ENCODE data around the gene CEP170B. TPM values are rescaled to one million over a fixed set of nuclear protein-coding genes. Genes with fewer than 3 reads are reported as not detected.

CEP170B gene
- total RNA-seq, 2 donors from 2014 or later = 6.1 to 7.9 TPM

- DNase-seq = no peak
- no peaks in the 10 kb centered on the region for H3K9me3 Mint-ChIP-seq
- no peaks in the 10 kb centered on the region for H3K36me3 Mint-ChIP-seq (ENCODE audit: insufficient read depth in 2 of 2)
- peaks cover 17% of the 10 kb centered on the region for H3K27me3 Mint-ChIP-seq (ENCODE audit: low read depth)
- peak overlapping the region; percentile 66 to 81 for H3K4me3 Mint-ChIP-seq
- no peak for ATAC-seq (replicated peaks in 1 of 2)
- H3K27ac Mint-ChIP-seq = no peak overlapping the region
- H3K4me1 Mint-ChIP-seq (ENCODE audit: low read depth) = peaks cover 5% of the 10 kb centered on the region
Measured at GRCh38 chr14:104866451-104867370, 1.6 kb downstream of the CEP170B start.

GRCh38 chr14:104867371-104868059 lies 2.4 kb downstream of the CEP170B start:
- ATAC-seq (replicated peaks in 1 of 2) (no peak), DNase-seq (no peak)
- Mint-ChIP-seq H3K27ac (no peak overlapping the region), H3K9me3 (no peaks in the 10 kb centered on the region), H3K36me3 (ENCODE audit: insufficient read depth in 2 of 2) (no peaks in the 10 kb centered on the region), H3K4me1 (ENCODE audit: low read depth) (peaks cover 8% of the 10 kb centered on the region), H3K4me3 (peak overlapping the region in 1 of 2 donors; percentile 81), H3K27me3 (ENCODE audit: low read depth) (peaks cover 19% of the 10 kb centered on the region)

GRCh38 chr14:104868060-104868740 lies 3.1 kb downstream of the CEP170B start:
- Mint-ChIP-seq H3K4me1 (ENCODE audit: low read depth) (peaks cover 12% of the 10 kb centered on the region), H3K27me3 (ENCODE audit: low read depth) (peaks cover 21% of the 10 kb centered on the region), H3K9me3 (no peaks in the 10 kb centered on the region), H3K4me3 (no peak overlapping the region), H3K36me3 (ENCODE audit: insufficient read depth in 2 of 2) (no peaks in the 10 kb centered on the region), H3K27ac (no peak overlapping the region)
- ATAC-seq (replicated peaks in 1 of 2) = no peak
- DNase-seq = no peak

- H3K4me1 Mint-ChIP-seq (ENCODE audit: low read depth) = peaks cover 11% of the 10 kb centered on the region
- peaks cover 13% of the 10 kb centered on the region for H3K27me3 Mint-ChIP-seq (ENCODE audit: low read depth)
- no peaks in the 10 kb centered on the region for H3K36me3 Mint-ChIP-seq (ENCODE audit: insufficient read depth in 2 of 2)
- H3K4me3 Mint-ChIP-seq = no peak overlapping the region
- no peak for ATAC-seq (replicated peaks in 1 of 2)
- H3K27ac Mint-ChIP-seq = no peak overlapping the region
- H3K9me3 Mint-ChIP-seq = no peaks in the 10 kb centered on the region
- no peak for DNase-seq
Measured at GRCh38 chr14:104868811-104869572, 3.9 kb downstream of the CEP170B start.

- ATAC-seq (replicated peaks in 1 of 2) (no peak), DNase-seq (no peak)
- H3K4me1 Mint-ChIP-seq (ENCODE audit: low read depth) = peaks cover 6% of the 10 kb centered on the region
- no peaks in the 10 kb centered on the region for H3K9me3 Mint-ChIP-seq
- H3K27ac Mint-ChIP-seq = no peak overlapping the region
- no peaks in the 10 kb centered on the region for H3K36me3 Mint-ChIP-seq (ENCODE audit: insufficient read depth in 2 of 2)
- no peak overlapping the region for H3K4me3 Mint-ChIP-seq
- peaks cover 7% of the 10 kb centered on the region for H3K27me3 Mint-ChIP-seq (ENCODE audit: low read depth)
Measured at GRCh38 chr14:104869669-104870367, 4.8 kb downstream of the CEP170B start.

- Mint-ChIP-seq H3K9me3 (no peaks in the 10 kb centered on the region), H3K27ac (no peak overlapping the region), H3K36me3 (ENCODE audit: insufficient read depth in 2 of 2) (no peaks in the 10 kb centered on the region), H3K4me1 (ENCODE audit: low read depth) (peaks cover 6% of the 10 kb centered on the region), H3K27me3 (ENCODE audit: low read depth) (peaks cover 7% of the 10 kb centered on the region), H3K4me3 (no peak overlapping the region)
- peak; percentile 56 to 58 for ATAC-seq (replicated peaks in 1 of 2)
- peak; percentile 62 to 69 for DNase-seq
Measured at GRCh38 chr14:104870368-104871144, 5.5 kb downstream of the CEP170B start.

- ATAC-seq (replicated peaks in 1 of 2) (peak in 1 of 2 donors; percentile 4), DNase-seq (no peak)
- Mint-ChIP-seq H3K4me3 (no peak overlapping the region), H3K36me3 (ENCODE audit: insufficient read depth in 2 of 2) (no peaks in the 10 kb centered on the region), H3K27ac (no peak overlapping the region), H3K27me3 (ENCODE audit: low read depth) (peaks cover 7% of the 10 kb centered on the region), H3K4me1 (ENCODE audit: low read depth) (peaks cover 6% of the 10 kb centered on the region), H3K9me3 (no peaks in the 10 kb centered on the region)
Measured at GRCh38 chr14:104871145-104871655, 6.1 kb downstream of the CEP170B start.

GRCh38 chr14:104871656-104872468 lies 6.8 kb downstream of the CEP170B start:
- ATAC-seq (replicated peaks in 1 of 2) (no peak), DNase-seq (no peak)
- Mint-ChIP-seq H3K9me3 (no peaks in the 10 kb centered on the region), H3K27me3 (ENCODE audit: low read depth) (peaks cover 7% of the 10 kb centered on the region), H3K27ac (no peak overlapping the region), H3K36me3 (ENCODE audit: insufficient read depth in 2 of 2) (no peaks in the 10 kb centered on the region), H3K4me1 (ENCODE audit: low read depth) (peaks cover 6% of the 10 kb centered on the region), H3K4me3 (no peak overlapping the region)

- Mint-ChIP-seq H3K27ac (no peak overlapping the region), H3K27me3 (ENCODE audit: low read depth) (peaks cover 7% of the 10 kb centered on the region), H3K9me3 (no peaks in the 10 kb centered on the region), H3K36me3 (ENCODE audit: insufficient read depth in 2 of 2) (no peaks in the 10 kb centered on the region), H3K4me3 (peak overlapping the region in 1 of 2 donors; percentile 24), H3K4me1 (ENCODE audit: low read depth) (peaks cover 6% of the 10 kb centered on the region)
- DNase-seq (no peak), ATAC-seq (replicated peaks in 1 of 2) (no peak)
Measured at GRCh38 chr14:104872469-104873341, 7.6 kb downstream of the CEP170B start.

- ATAC-seq (replicated peaks in 1 of 2) = no peak
- H3K4me1 Mint-ChIP-seq (ENCODE audit: low read depth) = peaks cover 6% of the 10 kb centered on the region
- H3K36me3 Mint-ChIP-seq (ENCODE audit: insufficient read depth in 2 of 2) = no peaks in the 10 kb centered on the region
- H3K27me3 Mint-ChIP-seq (ENCODE audit: low read depth) = peaks cover 7% of the 10 kb centered on the region
- H3K4me3 Mint-ChIP-seq = no peak overlapping the region
- no peak overlapping the region for H3K27ac Mint-ChIP-seq
- DNase-seq = no peak
- H3K9me3 Mint-ChIP-seq = no peaks in the 10 kb centered on the region
Measured at GRCh38 chr14:104873380-104874055, 8.4 kb downstream of the CEP170B start.

Data from activated T-cell treated with anti-CD3 and anti-CD28 coated beads, Interleukin-2, amount 50 U/mL, for 72 hours (primary cell).